HG03060 (cell line): ENCODE data around the gene PHF12.
A peak's percentile ranks its signal among the peaks of the same experiment; 100 is the strongest.

Experiments
- ATAC-seq: cut with Tn5 transposase; IDR thresholded peaks from one replicate; pipeline ENCODE4 v1.9.1; 2021; ENCODE audit warnings: low read depth, moderate number of reproducible peaks; ENCODE audit not compliant: unreplicated experiment

The PHF12 gene

GRCh38 chr17:28951428-28951990 lies at the start of gene PHF12:
TSS of gene PHF12 (minus strand) at chr17:28951518. CDS start at chr17:28950960, 558 bp downstream.
- peak; percentile 52 for ATAC-seq

DNA sequence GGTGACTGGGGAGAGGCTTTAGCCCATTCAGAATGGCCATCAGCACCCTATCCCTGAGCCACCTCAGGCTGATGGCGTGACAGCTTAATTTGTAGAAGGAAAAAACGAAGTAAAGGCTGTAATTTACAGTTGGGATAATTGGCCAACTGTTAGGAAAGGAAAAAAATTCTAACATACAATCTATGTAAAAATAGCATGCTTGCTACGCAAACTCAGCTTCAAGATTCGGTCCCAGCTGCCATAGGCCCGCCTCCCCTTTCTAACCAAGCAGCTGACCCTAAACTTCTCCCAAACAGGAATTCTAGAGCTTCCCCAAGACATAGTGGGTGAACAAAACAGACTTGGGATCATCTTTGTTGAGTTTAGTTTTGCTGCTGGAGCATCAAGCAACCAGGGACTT lies 49.7 kb upstream of the PHF12 start:
- no peak for ATAC-seq

GRCh38 chr17:28999206-28999605 lies 47.9 kb upstream of the PHF12 start:
- ATAC-seq, result no peak

- ATAC-seq, result no peak
Observed at GRCh38 chr17:28997806-28998205, 46.5 kb upstream of the PHF12 start.

DNA sequence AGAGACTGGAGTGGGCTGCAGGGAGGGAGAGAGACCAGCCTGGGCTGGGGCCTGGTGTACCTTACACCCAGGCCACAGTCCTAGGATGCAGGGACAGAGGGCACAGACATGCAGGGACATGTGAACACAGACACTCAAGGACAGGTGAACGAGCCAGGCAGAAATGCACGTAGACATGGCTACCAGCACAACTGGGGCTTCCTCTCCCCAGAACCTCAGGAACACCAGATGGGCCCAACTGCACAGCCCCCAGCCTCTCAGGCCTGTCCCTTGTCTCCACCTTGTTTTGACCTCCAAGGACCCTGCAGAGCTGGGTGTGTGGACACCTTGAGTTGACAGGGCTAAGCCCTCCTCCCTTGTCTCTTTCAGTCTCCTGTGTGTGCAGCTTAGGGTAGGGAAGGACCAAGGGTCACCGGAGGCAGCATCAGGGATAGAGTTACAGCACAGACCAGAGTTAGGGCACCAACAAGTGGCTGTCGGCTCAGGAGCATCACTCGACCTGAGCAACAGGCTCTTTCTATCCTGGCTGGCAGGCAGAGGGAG lies 45.3 kb upstream of the PHF12 start:
- ATAC-seq, result no peak

GRCh38 chr17:28993645-28994426 lies 42.5 kb upstream of the PHF12 start:
- no peak for ATAC-seq

DNA sequence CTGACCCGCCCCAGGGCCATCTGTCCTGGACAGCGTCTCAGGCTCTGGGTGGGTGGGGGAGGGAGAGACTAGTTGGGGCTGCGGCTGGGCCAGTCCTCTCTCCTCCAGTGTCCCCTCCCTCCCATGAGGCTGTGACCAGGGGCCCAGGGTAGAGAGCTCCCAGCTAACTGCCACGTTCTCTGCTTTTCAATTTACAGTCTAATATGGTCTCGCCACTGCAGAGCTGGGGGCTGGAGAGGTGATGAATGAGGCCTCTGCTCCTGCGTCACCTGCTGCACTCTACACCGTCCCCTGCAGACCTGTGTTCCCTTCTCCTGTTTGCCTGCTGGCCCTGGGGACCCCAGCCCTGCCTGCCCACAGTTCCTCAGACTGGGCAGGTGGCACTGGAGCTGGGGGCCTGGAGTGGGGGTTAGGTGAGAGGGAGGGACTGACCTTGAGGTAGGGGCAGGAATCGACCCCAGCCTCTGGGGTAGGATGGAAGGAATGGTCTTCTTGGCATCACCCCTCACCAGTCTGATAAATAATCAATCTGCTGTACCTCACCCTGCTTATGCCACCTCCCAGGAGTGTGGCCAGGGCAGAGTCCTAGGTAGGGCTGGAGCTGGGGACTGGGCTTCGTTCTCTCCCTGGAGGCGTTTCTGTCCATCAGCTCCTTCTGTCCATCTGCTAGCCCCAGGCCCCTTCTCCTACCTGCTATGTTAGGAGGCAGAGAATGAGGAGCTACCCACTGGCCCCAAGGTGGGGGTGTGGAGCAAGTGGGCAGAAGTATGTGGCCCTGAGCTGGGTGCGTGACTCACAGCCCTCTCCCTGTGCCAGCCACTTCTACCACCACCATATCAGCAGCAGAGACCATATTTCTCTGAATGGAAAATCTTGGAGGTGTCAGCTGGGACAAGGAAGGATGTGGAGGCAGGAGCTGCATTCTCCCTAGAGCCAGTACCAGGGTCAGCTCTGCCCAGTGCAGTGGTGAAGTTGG lies 41.6 kb upstream of the PHF12 start:
- no peak for ATAC-seq

- ATAC-seq, result no peak
Observed at GRCh38 chr17:28992185-28992584, 40.9 kb upstream of the PHF12 start.

DNA sequence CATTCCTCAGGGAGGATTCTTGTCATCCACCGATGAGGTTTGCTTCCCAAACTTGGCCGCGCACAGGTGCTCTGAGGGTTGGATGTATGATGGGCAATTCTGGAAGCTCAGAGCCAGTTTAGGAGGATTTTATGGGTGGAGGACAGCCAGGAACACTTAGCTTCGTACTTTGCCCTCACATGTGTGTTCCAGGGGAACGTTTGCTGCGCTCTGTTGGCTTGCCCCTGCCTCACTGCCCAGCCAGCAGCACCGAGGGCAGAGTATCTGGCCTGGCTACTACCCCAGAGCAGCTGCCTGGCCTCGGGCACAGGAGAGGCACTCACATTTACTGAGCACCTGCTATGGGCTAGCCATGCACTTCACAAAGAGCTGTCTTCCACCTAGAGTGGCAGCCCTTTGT lies 40.5 kb upstream of the PHF12 start:
- no peak for ATAC-seq

DNA sequence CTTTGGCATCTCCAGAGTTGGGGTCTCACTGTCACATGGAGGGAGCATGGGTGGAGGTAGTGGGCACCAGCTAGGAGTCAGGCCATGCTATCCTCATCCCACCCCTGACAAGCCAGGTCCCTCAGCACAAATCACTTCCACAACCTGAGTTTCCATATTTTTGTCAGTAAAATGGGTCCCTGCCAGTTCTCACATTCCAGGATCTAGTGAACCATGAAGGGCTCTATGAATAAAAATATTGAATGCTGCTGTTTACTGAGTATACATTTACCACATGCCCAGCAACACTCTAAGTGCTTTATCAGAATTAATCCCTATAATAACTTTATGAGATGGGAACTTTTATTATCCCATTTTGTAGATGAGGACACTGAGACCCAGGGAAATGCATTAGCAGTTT lies 37.7 kb upstream of the PHF12 start:
- ATAC-seq, result no peak

- ATAC-seq, result no peak
Observed at GRCh38 chr17:28988475-28988874, 37.2 kb upstream of the PHF12 start.

DNA sequence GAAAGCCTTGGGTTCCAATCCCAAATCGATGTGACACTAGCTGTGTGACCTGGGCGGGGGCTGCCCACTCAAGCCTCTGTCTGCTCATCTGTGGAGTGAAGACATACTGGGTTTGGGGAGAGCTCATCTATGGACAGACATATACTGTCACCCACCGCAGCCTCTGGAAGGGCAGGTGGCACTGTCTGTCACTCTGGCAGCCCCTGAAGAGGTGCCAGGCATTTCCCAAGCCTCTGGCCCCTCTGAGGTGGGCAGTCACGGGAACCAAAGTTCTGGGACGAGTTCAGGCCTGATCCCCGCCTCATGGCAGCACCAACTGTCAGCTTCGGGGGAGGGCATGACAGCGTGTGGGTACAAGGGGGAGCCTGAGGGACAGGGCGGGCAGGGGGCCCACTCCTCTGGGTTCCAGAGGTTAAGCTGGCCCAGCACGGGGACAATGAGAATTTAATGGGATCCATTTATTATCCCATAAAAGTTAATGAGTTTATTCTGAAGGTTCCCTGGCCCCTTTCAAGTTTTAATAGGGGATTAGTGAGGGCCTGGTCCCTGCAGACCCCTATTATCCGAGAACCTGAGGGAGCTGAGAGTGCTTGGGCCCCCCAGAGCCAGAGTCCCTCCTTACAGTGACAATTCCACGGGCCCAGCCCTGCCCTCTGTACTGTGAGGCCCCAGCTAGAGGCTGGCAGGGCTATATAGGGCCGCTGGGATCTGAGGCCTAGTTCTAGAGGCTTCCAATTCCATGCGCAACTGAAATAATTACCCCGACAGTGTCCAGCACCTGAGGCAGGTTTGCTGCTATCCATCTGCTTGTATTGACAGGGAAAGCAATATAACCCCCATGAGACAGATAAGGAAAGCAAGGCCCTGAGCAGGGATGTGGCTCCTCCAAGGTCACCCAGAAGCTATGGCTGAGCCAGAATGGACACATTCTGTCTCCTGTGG lies 35.7 kb upstream of the PHF12 start:
- no peak for ATAC-seq

- ATAC-seq, result no peak
Observed at GRCh38 chr17:28985950-28986713, 34.8 kb upstream of the PHF12 start.

- ATAC-seq, result no peak
Observed at GRCh38 chr17:28983286-28984230, 32.2 kb upstream of the PHF12 start.

- no peak for ATAC-seq
Observed at GRCh38 chr17:28982131-28982793, 30.9 kb upstream of the PHF12 start.

DNA sequence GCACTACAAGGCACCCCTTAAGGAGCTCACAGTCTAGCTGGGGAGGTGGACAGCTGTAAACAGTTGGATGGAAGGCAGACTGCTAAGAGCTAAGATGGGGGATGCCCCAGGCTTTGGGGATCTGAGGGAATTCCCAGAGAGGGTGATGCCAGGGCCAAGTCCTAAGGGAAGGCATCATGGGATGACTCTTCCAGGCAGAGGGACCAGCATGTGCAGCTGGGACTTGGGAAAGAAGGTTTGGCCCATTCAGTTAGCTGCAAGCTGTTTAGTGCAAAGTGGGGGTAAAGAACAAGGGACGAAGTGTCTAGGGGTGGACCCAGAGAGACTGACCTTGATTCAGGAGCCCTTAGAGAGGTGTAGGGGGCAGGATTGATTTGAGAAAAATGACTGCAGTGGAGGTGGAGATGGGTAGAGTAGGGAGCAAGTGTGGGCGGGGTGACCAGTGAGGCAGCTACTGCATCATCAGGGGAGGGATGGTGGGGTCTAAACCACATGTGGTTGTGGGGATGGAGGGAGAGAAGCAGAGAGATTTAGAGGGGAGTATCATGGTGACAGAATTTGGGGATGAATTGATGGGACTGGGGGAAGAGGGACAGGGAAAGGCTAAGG lies 27.1 kb upstream of the PHF12 start:
- no peak for ATAC-seq
